HG03095 (cell line): ENCODE measurements around the gene MARK3.

ENCODE experiments used
- ATAC-seq: cut with Tn5 transposase; IDR thresholded peaks from one replicate; pipeline ENCODE4 v1.9.1; 2021; ENCODE audit warnings: moderate library complexity; ENCODE audit not compliant: unreplicated experiment

MARK3 gene

DNA sequence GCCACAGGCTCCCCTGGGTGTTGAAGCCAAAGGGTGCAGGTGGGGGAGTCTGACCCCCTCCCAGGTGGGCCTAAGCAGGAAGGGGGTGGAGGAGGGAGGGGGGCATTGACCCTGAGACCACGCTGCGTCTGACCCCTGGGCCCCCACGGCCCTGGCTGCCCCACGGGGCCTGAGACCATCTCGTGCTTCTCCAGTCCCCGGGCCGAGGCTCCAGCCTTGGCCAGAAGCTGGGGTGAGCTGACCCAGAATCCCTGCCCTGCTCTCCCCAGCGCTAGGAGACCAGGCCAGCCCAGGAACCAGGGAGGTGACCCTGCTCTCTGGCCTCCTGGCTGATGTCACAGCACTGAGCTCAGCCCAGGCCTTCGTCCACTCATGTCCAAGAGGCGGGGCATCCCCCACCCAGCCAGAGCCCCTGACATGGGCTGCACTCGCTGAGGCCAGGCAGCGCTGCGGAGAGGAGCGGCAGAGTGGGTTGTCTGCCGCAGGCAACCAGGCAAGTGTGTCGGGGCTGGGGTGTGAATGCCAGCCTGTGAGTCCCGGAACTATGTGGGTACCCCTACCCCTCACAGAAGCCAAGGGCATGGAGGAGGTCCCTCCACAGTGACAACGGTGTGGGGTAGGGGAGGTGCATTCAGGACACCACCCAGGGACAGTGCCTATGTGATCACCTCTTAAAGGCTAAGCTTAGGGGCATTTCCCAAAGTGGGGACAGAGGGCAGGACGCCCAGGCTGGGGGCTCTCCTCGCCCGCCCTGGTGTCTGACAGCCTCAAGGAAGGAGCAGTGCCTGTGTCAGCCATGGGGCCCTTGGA, 150.1 kb downstream of the MARK3 start:
- no peak for ATAC-seq

GRCh38 chr14:103535891-103536565, 150.8 kb downstream of the MARK3 start:
- ATAC-seq: no peak

GRCh38 chr14:103536693-103537092, 151.5 kb downstream of the MARK3 start:
- ATAC-seq: no peak

- no peak for ATAC-seq
Measured at GRCh38 chr14:103537175-103537990, 152.2 kb downstream of the MARK3 start.

DNA sequence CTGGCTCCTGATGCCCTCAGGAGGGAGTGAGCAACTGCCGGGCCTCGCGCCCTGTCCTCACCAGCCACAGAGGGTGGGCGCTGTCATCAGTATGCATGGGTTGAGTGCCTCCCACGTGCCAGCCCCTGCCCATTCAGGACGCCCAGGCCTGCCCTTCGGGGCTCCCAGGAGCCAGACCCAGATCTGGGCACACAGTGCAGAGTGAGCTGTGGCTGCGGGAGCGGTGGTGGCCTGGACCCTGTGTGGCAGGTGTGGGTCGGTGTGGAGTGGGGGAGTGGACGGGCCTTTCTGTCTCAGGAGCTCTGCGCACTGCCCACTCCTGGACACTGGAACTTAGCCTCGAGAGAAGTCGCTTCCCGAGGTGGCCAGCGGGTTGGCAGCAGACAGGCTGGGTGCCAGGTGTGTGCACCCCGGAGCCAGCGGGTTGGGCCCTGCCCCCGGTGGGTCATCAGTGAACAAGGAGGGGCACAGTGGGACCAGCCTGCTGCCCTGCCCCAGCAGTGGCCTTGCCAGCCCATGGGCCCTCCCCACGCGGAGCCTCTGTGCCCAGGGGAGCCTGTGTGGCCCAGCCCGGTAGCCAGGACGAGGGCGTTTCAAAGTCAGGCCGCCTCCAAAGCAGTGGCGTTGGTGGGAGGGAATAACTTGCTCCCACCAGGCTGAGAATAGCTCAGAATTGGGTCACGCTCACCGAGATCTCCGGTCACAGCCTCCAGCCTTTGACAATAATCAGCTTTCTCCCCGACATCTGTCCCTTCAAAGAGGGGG, 153.3 kb downstream of the MARK3 start:
- ATAC-seq: no peak

GRCh38 chr14:103539056-103539825, 154.0 kb downstream of the MARK3 start:
- no peak for ATAC-seq

GRCh38 chr14:103540821-103541708, 155.8 kb downstream of the MARK3 start:
- no peak for ATAC-seq

DNA sequence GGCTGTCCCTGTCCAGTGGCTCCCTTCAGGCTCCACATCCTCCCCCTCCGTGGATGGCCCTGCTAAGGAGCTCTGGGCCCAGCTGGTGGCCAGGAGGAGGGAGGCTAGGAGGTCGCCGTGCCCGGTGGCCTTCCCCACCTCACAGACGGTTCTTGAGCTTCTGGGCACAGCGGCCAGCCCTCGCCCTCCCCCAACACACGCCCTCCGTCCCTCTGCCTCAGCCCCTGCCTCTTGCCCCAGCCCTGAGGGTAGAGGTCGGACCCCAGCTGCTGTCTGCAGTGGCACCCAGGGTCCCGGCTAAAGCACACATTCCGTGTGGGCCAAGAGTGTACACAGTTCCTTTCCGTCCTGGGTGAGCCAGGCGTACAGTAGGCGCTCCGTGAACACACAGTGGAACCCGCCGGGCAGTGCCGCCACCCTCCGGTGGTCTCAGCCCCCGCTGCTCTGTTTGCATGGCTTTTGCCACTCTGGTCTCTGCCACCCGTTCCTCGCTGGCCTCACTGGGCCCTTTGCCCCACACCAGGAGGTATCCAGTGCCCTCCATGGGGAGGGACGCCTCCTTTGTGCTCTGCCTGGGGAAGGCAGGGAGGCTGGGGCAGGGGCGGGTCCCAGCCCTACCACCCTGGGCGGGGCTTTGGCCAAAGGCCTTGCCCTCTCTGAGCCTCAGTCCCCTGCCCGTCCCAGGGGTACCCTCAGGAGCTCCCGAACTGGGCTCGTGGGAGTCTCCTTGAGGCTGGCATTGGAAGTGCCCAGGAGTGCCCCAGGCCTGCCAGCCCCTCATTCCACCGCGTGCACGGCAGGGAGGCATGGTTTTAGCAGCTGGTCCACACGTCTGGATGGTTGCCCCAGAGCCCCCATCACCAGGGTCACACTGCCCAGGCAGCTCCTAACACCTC, 156.7 kb downstream of the MARK3 start:
- no peak for ATAC-seq

DNA sequence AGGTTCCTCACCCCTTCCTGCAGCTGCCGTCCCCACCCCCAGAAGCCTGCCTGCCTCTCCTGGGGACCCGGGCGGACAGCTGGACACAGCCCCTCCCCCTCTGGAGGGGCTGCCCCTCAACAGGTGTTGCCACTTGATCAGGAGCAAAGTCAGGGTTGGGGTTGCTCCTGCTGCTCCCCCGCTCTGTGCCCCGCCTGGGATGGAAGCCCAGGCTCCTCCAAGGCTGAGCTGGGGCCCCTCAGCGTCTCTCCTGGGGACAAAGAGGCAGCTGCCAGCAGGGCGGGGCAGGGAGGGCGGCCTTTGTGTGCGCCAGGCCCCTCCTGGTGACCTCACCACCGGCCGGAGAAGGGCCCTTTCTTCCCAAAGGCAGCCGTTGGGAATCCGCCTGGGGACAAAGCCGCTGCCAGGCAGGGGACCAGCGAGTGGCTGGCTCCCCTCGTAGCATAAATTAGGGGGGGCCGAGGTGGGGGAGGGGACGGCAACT, 157.4 kb downstream of the MARK3 start:
- no peak for ATAC-seq

DNA sequence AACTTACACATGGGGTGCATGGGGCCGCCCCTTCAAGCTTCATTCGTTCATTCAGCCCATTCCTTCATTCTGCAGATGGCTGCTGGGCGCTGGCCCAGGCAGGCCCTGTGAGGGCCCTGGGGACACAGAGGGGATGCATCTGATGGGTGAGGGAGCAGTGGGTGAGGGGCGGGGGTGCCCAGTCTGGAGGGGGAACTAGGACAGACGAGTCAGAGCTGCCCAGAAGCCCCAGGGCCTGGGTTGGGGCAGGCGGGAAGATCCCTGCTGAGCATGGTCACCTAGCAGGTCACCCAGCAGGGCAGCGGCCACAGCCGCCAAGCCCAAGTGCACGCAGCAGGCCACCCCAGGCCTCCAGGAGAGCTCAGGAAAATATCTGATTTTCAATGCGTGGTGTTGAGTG, 157.9 kb downstream of the MARK3 start:
- no peak for ATAC-seq

DNA sequence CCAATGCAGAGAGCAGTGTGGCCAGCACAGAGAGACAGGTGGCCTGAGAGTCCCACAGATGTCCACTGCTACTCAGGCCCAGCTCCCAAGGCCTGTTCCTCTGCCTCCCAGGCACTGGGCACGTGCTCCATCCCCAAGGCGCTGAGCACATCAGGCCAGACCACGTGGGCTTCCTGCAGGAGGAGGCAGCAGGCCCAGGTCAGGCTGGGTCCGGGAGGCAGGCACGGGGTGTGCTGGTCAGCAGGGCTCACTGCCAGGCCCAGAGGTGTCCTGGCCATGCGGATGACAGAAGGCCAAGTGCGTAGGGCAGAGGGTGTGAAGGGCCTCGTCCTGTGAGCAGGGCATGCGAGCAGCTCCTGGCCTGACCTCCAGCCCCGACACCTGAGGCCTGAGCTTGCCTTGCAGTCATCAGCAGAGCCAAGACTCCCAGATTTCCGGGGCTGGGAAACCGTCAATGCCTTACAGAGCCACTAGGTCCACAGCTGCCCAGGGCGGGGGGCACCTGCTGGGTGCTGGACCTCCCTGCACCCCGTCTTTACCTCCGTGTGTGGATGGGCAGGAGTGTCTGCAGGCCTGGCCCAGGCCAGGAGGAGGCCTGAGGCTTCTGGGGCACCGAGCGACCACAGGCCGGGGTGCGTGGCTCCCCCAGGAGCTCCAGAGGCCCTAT, 158.6 kb downstream of the MARK3 start:
- no peak for ATAC-seq

DNA sequence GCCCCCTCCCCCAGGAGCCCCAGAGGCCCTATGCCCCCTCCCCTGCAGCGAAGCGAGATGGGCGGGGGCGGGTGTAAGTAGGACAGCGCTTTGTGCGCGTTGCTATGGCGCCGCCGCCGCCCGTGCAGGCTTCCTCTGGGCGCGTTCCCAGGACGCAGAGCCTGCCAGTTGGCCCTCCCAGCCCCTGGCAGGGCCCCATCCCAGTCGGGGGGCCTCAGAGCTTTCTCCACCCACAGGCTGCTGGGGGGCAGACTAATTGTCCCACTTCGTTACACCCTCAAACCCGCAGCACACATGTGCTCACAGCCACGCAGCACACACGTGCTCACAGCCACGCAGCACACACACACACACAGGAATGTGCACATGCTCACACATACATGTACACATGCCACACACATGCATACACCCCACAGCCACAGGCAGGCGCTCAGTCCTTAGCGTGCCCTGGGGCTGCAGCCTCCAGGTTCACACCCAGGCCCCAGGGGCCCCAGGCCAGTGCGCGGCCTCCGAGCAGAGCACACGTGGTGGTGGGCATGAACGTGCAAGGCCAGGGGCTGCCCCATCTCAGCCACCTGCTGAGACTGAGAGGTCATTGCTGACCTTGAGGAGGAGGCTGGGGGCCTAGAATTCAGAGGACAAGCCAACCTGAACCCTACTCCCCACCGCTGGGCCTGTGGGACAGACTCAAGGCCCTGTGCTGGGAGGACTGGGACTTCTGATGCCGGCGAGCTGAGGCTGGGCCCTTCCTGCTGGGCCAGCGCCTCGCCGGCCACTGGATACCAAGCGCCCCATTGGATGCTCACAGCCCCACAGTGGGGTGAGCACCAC, 159.4 kb downstream of the MARK3 start:
- no peak for ATAC-seq

DNA sequence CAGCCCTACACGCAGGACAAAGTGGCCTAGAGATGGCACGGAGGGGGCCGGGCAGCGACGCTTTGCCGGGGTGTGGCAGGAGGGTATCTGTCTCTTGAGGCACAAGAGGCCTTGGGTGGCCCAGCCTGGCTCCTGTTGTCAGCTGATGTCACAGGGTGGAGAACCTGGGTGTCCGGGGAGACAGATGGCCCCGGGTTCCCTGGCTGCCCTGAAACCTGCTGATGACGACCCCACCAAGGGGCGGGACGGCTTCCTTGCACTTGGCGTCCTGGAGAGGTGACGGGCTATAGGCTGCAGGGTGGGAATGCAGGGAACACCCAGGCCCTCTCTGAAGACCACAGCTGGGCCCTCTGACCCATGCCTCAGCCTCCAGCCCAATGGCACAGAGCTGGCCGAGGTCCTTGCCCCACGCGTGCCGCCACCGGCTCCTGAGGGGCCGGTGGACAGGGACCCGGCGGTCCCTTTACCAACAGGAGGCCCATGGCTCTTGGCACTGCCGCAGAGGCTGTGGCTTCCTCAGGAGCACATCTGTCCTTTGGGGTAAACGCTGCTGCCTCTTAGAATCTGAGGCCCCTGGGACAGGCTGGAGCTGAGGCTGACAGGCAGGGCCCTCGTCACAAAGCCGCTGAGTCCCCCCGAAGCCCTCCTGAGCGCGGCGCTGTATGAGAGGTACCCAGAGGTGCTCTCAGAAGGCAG, 160.2 kb downstream of the MARK3 start:
- ATAC-seq: no peak

DNA sequence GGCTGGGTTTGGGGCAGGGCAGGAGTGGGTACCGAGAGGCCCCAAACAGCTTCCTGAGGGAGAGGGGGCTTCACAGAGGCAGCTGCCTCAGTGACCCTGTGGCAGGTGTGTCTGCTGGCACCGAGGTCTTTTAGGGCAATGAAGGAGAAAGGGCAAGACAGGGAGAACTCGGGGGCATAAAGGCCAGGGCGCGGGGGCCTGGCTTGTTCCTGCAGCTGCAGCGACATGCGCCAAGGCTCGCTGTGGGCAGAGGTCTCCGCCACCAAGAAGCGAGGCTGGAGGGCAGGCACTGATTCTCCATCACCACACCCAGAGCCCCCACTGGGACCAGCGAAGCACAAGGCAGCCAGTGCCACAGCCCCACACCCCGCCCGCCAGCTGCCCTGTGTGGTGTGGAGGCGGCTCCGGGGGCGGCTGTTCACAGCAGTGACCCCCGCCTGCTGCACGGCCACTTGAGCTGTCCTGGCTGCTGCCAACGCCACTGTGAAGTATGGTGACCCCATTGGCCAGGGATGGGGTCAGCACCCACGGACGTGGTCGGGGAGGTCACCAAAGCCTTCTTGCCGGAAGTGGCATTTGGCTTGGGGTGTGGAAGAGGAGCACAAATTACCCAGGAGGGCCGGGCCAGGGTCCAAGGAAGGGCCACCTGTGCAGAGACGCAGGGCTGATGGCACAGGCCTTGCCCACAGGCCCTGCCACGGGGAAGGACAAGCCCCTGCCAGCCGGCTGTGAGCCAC, 160.9 kb downstream of the MARK3 start:
- ATAC-seq: no peak
